Kidney tubule cell (primary cell): ENCODE data around the gene NAPA.

Source experiments
- DNase-seq: peaks from one replicate; pipeline ENCODE4 v3.0.0-alpha.2; 2018; ENCODE audit warnings: low spot score

The NAPA gene

DNA sequence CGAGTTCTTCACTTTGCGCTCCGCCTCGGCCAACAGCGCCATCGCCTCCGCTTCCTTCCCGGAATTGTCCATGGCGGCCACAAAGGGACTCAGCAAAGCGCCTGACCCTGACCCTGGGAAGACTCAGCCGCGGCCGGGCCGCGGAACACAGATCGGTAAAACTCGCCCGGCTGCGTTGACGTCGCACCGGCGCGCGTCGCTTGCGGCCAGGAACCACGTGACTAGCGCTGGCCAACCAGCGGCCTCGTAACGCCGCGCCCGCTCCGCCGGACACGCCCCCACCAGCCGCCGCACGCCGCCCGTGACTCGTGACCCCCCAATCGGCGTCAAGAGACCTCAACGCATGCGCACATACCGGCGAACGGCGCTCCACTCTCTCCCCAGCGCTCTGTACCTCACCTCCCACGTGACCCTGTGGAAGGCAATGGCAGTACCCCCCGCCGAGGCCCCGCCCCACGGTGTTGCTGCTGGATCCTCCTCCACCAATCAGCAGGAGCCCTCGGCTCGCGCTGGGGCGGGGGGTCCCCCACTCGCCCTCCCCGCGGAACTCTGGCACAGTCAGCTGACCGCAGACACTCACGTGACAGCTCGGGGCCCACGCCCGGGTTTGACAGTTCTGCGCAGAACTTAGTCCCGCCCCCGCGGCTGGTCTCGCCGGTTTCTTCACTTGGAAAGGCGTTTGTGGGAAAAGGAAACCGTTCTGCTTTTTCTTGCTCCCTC, at the start of gene NAPA:
NAPA (minus strand) TSS at position 195 of the 720 bp plus-strand sequence; CDS start at position 72, 123 bp downstream.
- DNase-seq: peak; percentile 100

- no peak for DNase-seq
Measured at GRCh38 chr19:47564081-47564480, 49.2 kb upstream of the NAPA start.

- no peak for DNase-seq
Measured at GRCh38 chr19:47561440-47562057, 46.7 kb upstream of the NAPA start.

DNA sequence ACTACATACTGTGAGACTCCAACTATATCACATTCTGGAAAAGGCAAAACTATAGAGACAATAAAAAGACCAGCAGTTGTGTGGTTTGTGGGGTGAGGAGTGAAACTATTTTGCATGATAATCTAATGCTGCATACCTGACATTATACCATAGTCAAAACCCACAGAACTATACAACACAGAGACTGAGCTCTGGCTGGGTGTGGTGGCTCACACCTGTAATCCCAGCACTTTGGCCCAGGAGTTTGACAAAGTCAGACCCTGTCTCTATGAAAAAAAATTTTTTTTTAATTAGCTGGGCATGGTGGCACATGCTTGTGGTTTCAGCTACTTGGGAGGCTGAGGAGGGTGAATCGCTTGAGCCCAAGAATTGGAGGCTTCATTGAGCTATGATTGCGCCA, 46.1 kb upstream of the NAPA start:
- DNase-seq: no peak

GRCh38 chr19:47550129-47550528, 35.3 kb upstream of the NAPA start:
- no peak for DNase-seq

- DNase-seq: no peak
Measured at GRCh38 chr19:47549261-47549862, 34.5 kb upstream of the NAPA start.

DNA sequence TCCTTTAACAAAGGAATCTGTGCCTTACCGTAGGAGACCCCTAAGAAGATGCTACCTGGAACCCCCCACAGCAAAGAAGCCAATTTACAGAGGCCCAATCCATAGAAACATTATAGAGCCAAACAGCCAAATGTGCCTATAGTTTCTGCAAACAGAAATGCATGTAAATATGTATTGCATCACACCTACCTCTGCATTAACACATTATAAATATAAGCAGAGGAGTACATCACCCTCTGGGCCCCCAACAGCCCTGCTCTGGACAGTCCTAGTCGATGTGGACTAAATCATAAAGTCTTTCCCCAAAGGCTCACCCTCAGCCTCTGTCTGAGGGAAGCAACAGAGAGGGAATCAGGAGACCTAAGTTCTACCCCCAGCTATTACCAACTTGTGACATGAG, 32.3 kb upstream of the NAPA start:
- no peak for DNase-seq

- no peak for DNase-seq
Measured at GRCh38 chr19:47545061-47545948, 30.4 kb upstream of the NAPA start.

- DNase-seq: no peak
Measured at GRCh38 chr19:47544476-47544875, 29.6 kb upstream of the NAPA start.

GRCh38 chr19:47544075-47544474, 29.2 kb upstream of the NAPA start:
- DNase-seq: no peak

- no peak for DNase-seq
Measured at GRCh38 chr19:47542030-47542475, 27.2 kb upstream of the NAPA start.

DNA sequence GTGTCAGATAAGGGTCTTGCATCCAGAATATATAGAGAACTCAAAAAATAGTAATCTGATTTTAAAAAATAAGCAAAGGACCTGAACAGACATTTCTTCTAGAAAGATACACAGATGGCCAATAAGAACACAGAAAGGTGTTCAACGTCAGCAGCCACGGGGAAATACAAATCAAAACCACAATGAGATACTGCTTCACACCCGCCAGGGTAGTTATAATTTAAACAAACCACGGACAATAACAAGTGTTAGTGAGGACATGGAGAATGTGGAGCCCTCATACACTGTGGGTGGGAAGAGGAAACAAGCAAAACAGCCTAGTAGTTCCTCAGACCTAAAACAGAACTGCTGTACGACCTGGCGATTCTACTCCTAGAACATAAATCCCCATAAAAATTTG, 26.7 kb upstream of the NAPA start:
- no peak for DNase-seq

DNA sequence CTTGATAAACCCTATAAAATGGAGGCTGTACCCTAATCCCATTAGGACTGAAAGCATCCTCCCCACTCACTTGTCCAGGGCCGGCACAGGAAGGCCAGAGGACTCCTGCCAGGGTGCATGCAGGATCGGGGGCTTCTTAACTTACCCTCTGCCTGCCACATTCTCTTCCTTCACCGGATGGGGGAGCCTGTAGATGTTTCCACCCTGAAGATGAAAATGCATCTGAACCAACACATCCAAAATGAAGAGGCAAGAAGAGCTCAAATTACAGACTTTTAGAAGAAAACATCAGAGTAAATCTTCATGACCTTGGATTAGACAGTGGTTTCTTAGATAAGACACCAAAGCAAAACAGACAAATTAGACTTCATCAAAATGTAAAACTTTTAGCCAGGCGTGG, 25.9 kb upstream of the NAPA start:
- no peak for DNase-seq

GRCh38 chr19:47539747-47540311, 25.0 kb upstream of the NAPA start:
- DNase-seq: no peak

GRCh38 chr19:47538812-47539211, 23.9 kb upstream of the NAPA start:
- no peak for DNase-seq

GRCh38 chr19:47537493-47537892, 22.6 kb upstream of the NAPA start:
- DNase-seq: no peak

DNA sequence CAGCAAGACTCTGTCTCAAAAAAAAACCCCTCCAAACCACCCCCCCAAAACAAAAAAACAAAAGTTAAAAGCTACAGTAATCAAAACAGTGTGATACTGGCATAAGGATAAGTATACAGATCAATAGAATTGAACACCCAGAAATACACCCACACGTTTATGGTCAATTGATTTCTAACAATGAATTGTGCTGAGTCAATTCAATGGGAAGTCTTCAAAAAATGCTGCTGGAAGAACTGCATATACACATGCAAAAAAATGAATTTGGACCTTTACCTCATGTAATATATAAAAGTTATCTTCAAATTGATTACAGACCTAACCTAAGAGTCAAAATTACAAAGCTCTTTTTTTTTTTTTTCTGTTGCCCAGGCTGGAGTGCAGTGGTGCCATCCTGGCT, 19.8 kb upstream of the NAPA start:
- no peak for DNase-seq

- DNase-seq: no peak
Measured at GRCh38 chr19:47531640-47532387, 17.0 kb upstream of the NAPA start.

GRCh38 chr19:47529018-47529742, 14.3 kb upstream of the NAPA start:
- DNase-seq: no peak

DNA sequence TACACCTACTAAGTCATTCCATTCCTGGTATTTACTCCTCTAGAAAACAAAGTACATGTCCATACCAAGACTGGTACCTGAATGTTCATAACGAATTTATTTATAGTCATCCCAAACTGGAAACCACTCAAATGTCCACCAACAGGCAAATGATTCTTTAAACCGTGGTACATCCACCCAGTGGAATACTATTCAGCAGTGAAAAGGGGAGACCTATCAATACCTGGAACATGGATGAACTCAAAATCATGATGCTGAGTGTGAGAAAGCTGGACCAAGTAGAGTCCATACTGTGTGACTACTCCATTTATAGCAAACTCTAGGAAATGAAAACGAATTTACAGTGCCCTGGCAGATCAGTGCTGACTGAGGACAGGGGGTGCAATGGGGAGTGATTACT, 11.9 kb upstream of the NAPA start:
- DNase-seq: no peak

- DNase-seq: peak; percentile 26
Measured at GRCh38 chr19:47523473-47523872, 8.6 kb upstream of the NAPA start.
